Thoracic aorta (tissue), 2 donors: ENCODE results near the gene CD300LG. TPM values are rescaled to one million over a fixed set of nuclear protein-coding genes. Genes with fewer than 3 reads are reported as not detected.

ENCODE experiments used
- ATAC-seq: fragments of 150-250 bp; one replicate; pipeline ENCODE4 v1.8.0; 2017; ENCODE audit warnings: low read depth; ENCODE audit not compliant: insufficient number of reproducible peaks, low FRiP score
- DNase-seq: peaks from one replicate; pipeline ENCODE4 v3.0.0-alpha.2; 2020; ENCODE audit warnings: low spot score
- H3K27ac ChIP-seq, 2 donors: fragments of 200-600 bp; sonication (generic); 1 replicate in 1 of 2; 2 replicates in 1 of 2; pipeline ENCODE4 v1.5.1; 2016; ENCODE audit warnings: mild to moderate bottlenecking in 2 of 2, moderate library complexity in 2 of 2
- H3K27me3 ChIP-seq: fragments of 200-600 bp; sonication (generic); replicated peaks from 2 replicates; pipeline ENCODE4 v1.6.0; 2016; ENCODE audit warnings: mild to moderate bottlenecking; ENCODE audit not compliant: insufficient read depth
- H3K36me3 ChIP-seq: fragments of 200-600 bp; sonication (generic); one replicate; pipeline ENCODE4 v1.5.1; 2016
- H3K4me1 ChIP-seq, 2 donors: fragments of 200-600 bp; sonication (generic); 1 replicate in 1 of 2; 2 replicates in 1 of 2; pipeline versions ENCODE4 v1.5.1 to v1.6.0; 2016; ENCODE audit warnings: low read depth in 2 of 2, mild to moderate bottlenecking in 1 of 2; ENCODE audit not compliant: control insufficient read depth in 1 of 2
- H3K4me3 ChIP-seq: fragments of 200-600 bp; sonication (generic); 2 replicates; pipeline ENCODE4 v1.5.1; 2016; ENCODE audit warnings: mild to moderate bottlenecking
- H3K9me3 ChIP-seq: fragments of 200-600 bp; sonication (generic); 2 replicates; pipeline ENCODE4 v1.5.1; 2016
- total RNA-seq, 2 donors: library from RNA; depleted of rRNA; stranded (reverse); fragments of >200 nt; gene quantifications; one replicate each; pipeline versions ENCODE4 v1.1.0 to v1.2.3, GENCODE V29; 2016
- TF ChIP-seq, protein P1 (sequence below): fragments of 200-600 bp; sonication (generic); IDR thresholded peaks from one replicate; pipeline ENCODE4 v1.5.1; 2019; ENCODE audit warnings: antibody characterized with exemption

Gene CD300LG
- total RNA-seq, 2 donors from 2014 or later = 0.35 to 3.2 TPM

- Histone ChIP-seq H3K9me3 (no peaks in the 10 kb centered on the region), H3K36me3 (no peaks in the 10 kb centered on the region), H3K27me3 (no peaks in the 10 kb centered on the region), H3K4me3 (no peak overlapping the region), H3K27ac (peak overlapping the region; percentile 10 to 64), H3K4me1 (peaks cover 10 to 26% of the 10 kb centered on the region in 2 donors)
- DNase-seq (no peak), ATAC-seq (no peak)
- TF ChIP-seq, protein P1, sequence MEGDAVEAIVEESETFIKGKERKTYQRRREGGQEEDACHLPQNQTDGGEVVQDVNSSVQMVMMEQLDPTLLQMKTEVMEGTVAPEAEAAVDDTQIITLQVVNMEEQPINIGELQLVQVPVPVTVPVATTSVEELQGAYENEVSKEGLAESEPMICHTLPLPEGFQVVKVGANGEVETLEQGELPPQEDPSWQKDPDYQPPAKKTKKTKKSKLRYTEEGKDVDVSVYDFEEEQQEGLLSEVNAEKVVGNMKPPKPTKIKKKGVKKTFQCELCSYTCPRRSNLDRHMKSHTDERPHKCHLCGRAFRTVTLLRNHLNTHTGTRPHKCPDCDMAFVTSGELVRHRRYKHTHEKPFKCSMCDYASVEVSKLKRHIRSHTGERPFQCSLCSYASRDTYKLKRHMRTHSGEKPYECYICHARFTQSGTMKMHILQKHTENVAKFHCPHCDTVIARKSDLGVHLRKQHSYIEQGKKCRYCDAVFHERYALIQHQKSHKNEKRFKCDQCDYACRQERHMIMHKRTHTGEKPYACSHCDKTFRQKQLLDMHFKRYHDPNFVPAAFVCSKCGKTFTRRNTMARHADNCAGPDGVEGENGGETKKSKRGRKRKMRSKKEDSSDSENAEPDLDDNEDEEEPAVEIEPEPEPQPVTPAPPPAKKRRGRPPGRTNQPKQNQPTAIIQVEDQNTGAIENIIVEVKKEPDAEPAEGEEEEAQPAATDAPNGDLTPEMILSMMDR = no peak
These were observed 1.2 kb upstream of the CD300LG start for GRCh38 chr17:43845766-43846165.

DNA sequence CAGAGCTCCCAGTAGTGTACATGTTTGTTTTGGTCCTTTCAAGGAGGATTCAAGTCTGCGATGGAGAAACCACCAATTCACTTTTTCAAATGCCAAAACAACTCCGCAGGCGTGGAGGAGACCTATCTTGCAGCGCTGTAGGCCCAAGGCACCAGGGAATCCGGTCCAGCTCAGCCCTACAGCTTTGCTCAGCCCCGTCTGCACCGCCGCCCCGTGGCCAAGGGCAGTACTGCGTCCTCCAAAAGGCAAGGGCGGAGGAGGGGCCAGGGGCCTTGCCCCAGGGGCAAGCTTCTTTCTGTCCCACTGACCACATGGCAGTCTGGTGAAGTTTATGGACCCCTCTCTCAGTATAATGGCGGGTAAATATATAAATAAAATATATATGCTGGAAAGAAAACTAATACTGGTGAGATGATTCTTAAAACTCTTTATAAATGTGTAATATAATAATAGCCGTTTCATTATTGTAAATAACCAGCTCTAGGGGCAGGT, 709 bp upstream of the CD300LG start:
- Histone ChIP-seq H3K27ac (peak overlapping the region; percentile 10 to 64), H3K9me3 (no peaks in the 10 kb centered on the region), H3K4me1 (peaks cover 5 to 21% of the 10 kb centered on the region in 2 donors), H3K27me3 (no peaks in the 10 kb centered on the region), H3K36me3 (no peaks in the 10 kb centered on the region), H3K4me3 (no peak overlapping the region)
- DNase-seq = peak; percentile 36
- peak; percentile 46 for ATAC-seq
- TF ChIP-seq, protein P1 = peak; percentile 99

GRCh38 chr17:43848601-43849000, 1.6 kb downstream of the CD300LG start:
- ATAC-seq (no peak), DNase-seq (no peak)
- no peaks in the 10 kb centered on the region for H3K9me3 ChIP-seq
- H3K36me3 ChIP-seq = no peaks in the 10 kb centered on the region
- no peak overlapping the region for H3K4me3 ChIP-seq
- no peaks in the 10 kb centered on the region for H3K27me3 ChIP-seq
- peaks cover 2 to 11% of the 10 kb centered on the region in 2 donors for H3K4me1 ChIP-seq
- TF ChIP-seq, protein P1 = no peak
- H3K27ac ChIP-seq = no peak overlapping the region

DNA sequence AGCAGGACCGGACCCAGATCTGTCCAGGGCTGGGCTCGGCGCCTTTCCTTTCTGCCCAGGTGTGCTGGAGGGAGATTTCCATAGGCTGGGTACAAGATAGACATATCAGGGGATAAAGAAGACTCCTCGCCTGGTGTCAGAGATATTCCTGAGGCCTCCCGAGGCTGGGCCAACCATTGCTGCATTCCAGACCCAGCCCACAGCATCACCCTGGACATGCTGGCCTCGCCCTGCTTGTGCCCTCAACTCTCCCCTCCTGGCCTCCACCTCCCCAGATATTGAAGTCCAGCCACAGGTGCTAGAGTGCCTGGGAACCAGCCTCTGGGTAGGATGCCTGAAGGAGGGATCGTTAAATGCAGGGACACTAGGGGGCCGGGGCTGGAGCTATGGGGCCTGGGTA, 2.1 kb downstream of the CD300LG start:
- no peak for ATAC-seq

GRCh38 chr17:43852571-43852970, 5.6 kb downstream of the CD300LG start:
- H3K27ac ChIP-seq = no peak overlapping the region
- DNase-seq = no peak
- H3K36me3 ChIP-seq = no peaks in the 10 kb centered on the region
- no peak for ATAC-seq
- no peaks in the 10 kb centered on the region for H3K4me1 ChIP-seq
- TF ChIP-seq, protein P1 = no peak
- H3K9me3 ChIP-seq = no peaks in the 10 kb centered on the region
- H3K4me3 ChIP-seq = no peak overlapping the region
- H3K27me3 ChIP-seq = no peaks in the 10 kb centered on the region

More for the DNA sequence above, 2.1 kb downstream of the CD300LG start:
- Histone ChIP-seq H3K27ac (no peak overlapping the region), H3K36me3 (no peaks in the 10 kb centered on the region), H3K9me3 (no peaks in the 10 kb centered on the region), H3K4me1 (peaks cover 2 to 11% of the 10 kb centered on the region in 2 donors), H3K27me3 (no peaks in the 10 kb centered on the region), H3K4me3 (no peak overlapping the region)
- TF ChIP-seq, protein P1 = no peak
- no peak for DNase-seq
